Stimulated activated naive CD8-positive, alpha-beta T cell treated with anti-CD3 and anti-CD28 coated beads, Interleukin-15, Interleukin-2, amounts not matched to agents 100 U/mL and 50 U/mL, for 24 hours (primary cell): ENCODE measurements around the gene NXPH3.

Source experiments
- ATAC-seq: fragments of 150-1000 bp; cut with Tn5 transposase; one replicate; pipeline ENCODE4 v1.10.0; 2021
- DNase-seq: peaks from one replicate; pipeline ENCODE4 v3.0.0; 2021

Gene NXPH3

GRCh38 chr17:49576088-49576916 lies 631 bp downstream of the NXPH3 start:
- ATAC-seq (no peak), DNase-seq (no peak)

GRCh38 chr17:49576917-49577649 lies 1.4 kb downstream of the NXPH3 start:
- no peak for ATAC-seq
- DNase-seq: no peak

GRCh38 chr17:49577650-49577934 lies 1.9 kb downstream of the NXPH3 start:
- no peak for DNase-seq
- no peak for ATAC-seq

- DNase-seq (peak; percentile 33), ATAC-seq (peak; percentile 40)
These were observed 2.3 kb downstream of the NXPH3 start for GRCh38 chr17:49577963-49578362.

GRCh38 chr17:49578414-49578813 lies 2.7 kb downstream of the NXPH3 start:
- no peak for DNase-seq
- no peak for ATAC-seq

- no peak for DNase-seq
- no peak for ATAC-seq
These were observed 3.4 kb downstream of the NXPH3 start for GRCh38 chr17:49578952-49579500.

GRCh38 chr17:49579522-49579921 lies 3.9 kb downstream of the NXPH3 start:
- ATAC-seq (no peak), DNase-seq (no peak)

- ATAC-seq (no peak), DNase-seq (no peak)
These were observed 4.5 kb downstream of the NXPH3 start for GRCh38 chr17:49580055-49580721.

- no peak for ATAC-seq
- DNase-seq: no peak
These were observed 5.4 kb downstream of the NXPH3 start for GRCh38 chr17:49580981-49581647.

GRCh38 chr17:49581648-49581998 lies 6.0 kb downstream of the NXPH3 start:
- ATAC-seq (no peak), DNase-seq (no peak)

- DNase-seq (no peak), ATAC-seq (no peak)
These were observed 6.5 kb downstream of the NXPH3 start for GRCh38 chr17:49582055-49582722.

GRCh38 chr17:49582789-49583188 lies 7.1 kb downstream of the NXPH3 start:
- ATAC-seq: no peak
- no peak for DNase-seq

GRCh38 chr17:49583226-49583625 lies 7.6 kb downstream of the NXPH3 start:
- DNase-seq (no peak), ATAC-seq (no peak)

- no peak for ATAC-seq
- DNase-seq: no peak
These were observed 8.2 kb downstream of the NXPH3 start for GRCh38 chr17:49583889-49584288.

- ATAC-seq: no peak
These were observed 9.9 kb downstream of the NXPH3 start for GRCh38 chr17:49585422-49586027.

GRCh38 chr17:49587366-49588073 lies 11.8 kb downstream of the NXPH3 start:
- ATAC-seq (no peak), DNase-seq (no peak)

More at GRCh38 chr17:49585422-49586027, 9.9 kb downstream of the NXPH3 start:
- DNase-seq: no peak

GRCh38 chr17:49588312-49588711 lies 12.6 kb downstream of the NXPH3 start:
- ATAC-seq: no peak
- DNase-seq: no peak

GRCh38 chr17:49588726-49589576 lies 13.3 kb downstream of the NXPH3 start:
- no peak for ATAC-seq
- no peak for DNase-seq

- ATAC-seq (no peak), DNase-seq (no peak)
These were observed 13.9 kb downstream of the NXPH3 start for GRCh38 chr17:49589577-49589927.

GRCh38 chr17:49590874-49591273 lies 15.2 kb downstream of the NXPH3 start:
- ATAC-seq (no peak), DNase-seq (no peak)
